K562 (cell line): Measurements from ENCODE around the gene EYA3. TPM values are rescaled to one million over a fixed set of nuclear protein-coding genes. Genes with fewer than 3 reads are reported as not detected.

Experiments
- CREB5 ChIP-seq: fragments of 250-450 bp; sonication (Bioruptor Pico); IDR thresholded peaks from 2 replicates; pipeline ENCODE4 v1.5.0; 2020; ENCODE audit warnings: mild to moderate bottlenecking
- FOSL1 ChIP-seq: fragments of 200-800 bp; sonication (Bioruptor generic); conservative IDR thresholded peaks from 2 replicates; pipeline ENCODE4 v1.6.1; 2016; ENCODE audit warnings: missing genetic modification characterization, missing compliant biosample characterization
- GATA2 ChIP-seq: sonication (generic); formaldehyde crosslinking; IDR thresholded peaks from 2 replicates; pipeline ENCODE4 v1.4.0; 2020; ENCODE audit warnings: mild to moderate bottlenecking, missing genetic modification reagents
- GTF2B ChIP-seq: IDR thresholded peaks from 2 replicates; pipeline ENCODE4 v1.6.1; 2011; ENCODE audit not compliant: insufficient read length; ENCODE audit errors: extremely low read depth
- KHSRP ChIP-seq: fragments of 450-650 bp; IDR thresholded peaks from 2 replicates; pipeline ENCODE4 v1.6.1; 2017
- NCOR1 ChIP-seq: fragments of 450-650 bp; IDR thresholded peaks from 2 replicates; pipeline ENCODE4 v1.6.1; 2016; ENCODE audit warnings: mild to moderate bottlenecking, moderate library complexity
- NR2C1 ChIP-seq, 2 experiments: fragments of 450-650 bp; IDR thresholded peaks; 2 replicates each; pipeline ENCODE4 v1.6.1; 2017; ENCODE audit warnings: mild to moderate bottlenecking in 2 of 2, antibody characterized with exemption in 1 of 2, inconsistent platforms in 1 of 2, missing compliant biosample characterization in 1 of 2, missing genetic modification characterization in 1 of 2
- NR2F6 ChIP-seq: fragments of 450-650 bp; formaldehyde crosslinking; IDR thresholded peaks from 2 replicates; pipeline ENCODE4 v1.4.0; 2020; ENCODE audit warnings: mild to moderate bottlenecking
- SMAD2 ChIP-seq: fragments of 150-350 bp; IDR thresholded peaks from 2 replicates; pipeline ENCODE4 v1.6.1; 2014; ENCODE audit warnings: low read depth, mild to moderate bottlenecking, low read length
- TBL1XR1 ChIP-seq, 2 experiments: IDR thresholded peaks; 2 replicates each; pipeline ENCODE4 v1.6.1; 2012; ENCODE audit warnings: improper control_type of control experiment in 2 of 2, low read length in 2 of 2, mild to moderate bottlenecking in 1 of 2
- ZBTB1 ChIP-seq: sonication (generic); formaldehyde crosslinking; IDR thresholded peaks from 2 replicates; pipeline ENCODE4 v1.8.1; 2023; ENCODE audit warnings: missing genetic modification reagents, low read depth, mild to moderate bottlenecking, borderline replicate concordance
- ZBTB26 ChIP-seq: fragments of 450-650 bp; formaldehyde crosslinking; IDR thresholded peaks from 2 replicates; pipeline ENCODE4 v1.4.0; 2022; ENCODE audit warnings: missing genetic modification characterization
- ZNF165 ChIP-seq: fragments of 250-450 bp; sonication (Bioruptor Pico); IDR thresholded peaks from 2 replicates; pipeline ENCODE4 v1.4.0; 2020; ENCODE audit warnings: borderline replicate concordance
- polyA plus RNA-seq, 8 experiments: library from polyadenylated mRNA; depleted of rRNA in 4 of 8; stranded (reverse) in 5 of 8; unstranded in 3 of 8; fragments of >200 nt; fragmentation: Nextera tagmentation in 2 of 8; fragmentation: Illumina TruSeq in 1 of 8; extraction: Ambion mirVana in 2 of 8; extraction: Trizol in 1 of 8; gene quantifications; 2 replicates each; pipeline versions ENCODE4 v1.2.1 to v1.2.3, GENCODE V29; 2011 to 2014; ENCODE audit warnings: inconsistent platforms in 1 of 8, missing spikeins in 1 of 8
- total RNA-seq, 7 experiments: library from RNA; depleted of rRNA in 6 of 7; stranded (reverse); fragments of >200 nt in 6 of 7; fragmentation: Illumina TruSeq in 2 of 7; extraction: Trizol in 2 of 7; gene quantifications; 2 replicates each; pipeline versions ENCODE4 v1.2.1 to v1.2.3, GENCODE V29; 2011 to 2021; ENCODE audit warnings: low replicate concordance in 1 of 7
- TF ChIP-seq, protein P1 (sequence below): sonication (generic); formaldehyde crosslinking; IDR thresholded peaks from 2 replicates; pipeline ENCODE4 v1.8.0; 2022; ENCODE audit warnings: missing genetic modification reagents, mild to moderate bottlenecking, borderline replicate concordance
- TF ChIP-seq, protein P2 (sequence below): sonication (generic); formaldehyde crosslinking; IDR thresholded peaks from 2 replicates; pipeline ENCODE4 v1.8.0; 2023; ENCODE audit warnings: mild to moderate bottlenecking, missing genetic modification reagents
- TF ChIP-seq, protein P3 (sequence below): sonication (generic); formaldehyde crosslinking; IDR thresholded peaks from 2 replicates; pipeline ENCODE4 v1.8.0; 2023; ENCODE audit warnings: mild to moderate bottlenecking, missing genetic modification reagents
- TF ChIP-seq, protein P4 (sequence below): fragments of 450-650 bp; IDR thresholded peaks from 2 replicates; pipeline ENCODE4 v1.6.1; 2016

Gene EYA3
- total and polyA plus RNA-seq, 9 of the 15 experiments (the other 6 are each of a cell fraction or from before 2014, with no cell fraction given): 21.7 to 64.0 (median 43.6) TPM

GRCh38 chr1:28104866-28105467 is 16.6 kb upstream of the EYA3 start (continued):
- TF ChIP-seq, protein P1, sequence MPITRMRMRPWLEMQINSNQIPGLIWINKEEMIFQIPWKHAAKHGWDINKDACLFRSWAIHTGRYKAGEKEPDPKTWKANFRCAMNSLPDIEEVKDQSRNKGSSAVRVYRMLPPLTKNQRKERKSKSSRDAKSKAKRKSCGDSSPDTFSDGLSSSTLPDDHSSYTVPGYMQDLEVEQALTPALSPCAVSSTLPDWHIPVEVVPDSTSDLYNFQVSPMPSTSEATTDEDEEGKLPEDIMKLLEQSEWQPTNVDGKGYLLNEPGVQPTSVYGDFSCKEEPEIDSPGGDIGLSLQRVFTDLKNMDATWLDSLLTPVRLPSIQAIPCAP (CRISPR knock-in tag): no peak
- TF ChIP-seq GATA2 (CRISPR knock-in tag) (no peak), FOSL1 (tag) (peak; percentile 53), ZBTB26 (CRISPR knock-in tag) (0 out of 2 replicates have a peak, but pooled peaks have one; percentile 47), TBL1XR1 (IDR thresholded peaks at IDR 0.05; ENCODE audit: low read length in 2 of 2) (0 out of 4 replicates have a peak, but pooled peaks of 1 of the 2 experiments have one; percentile 7), ZBTB1 (CRISPR knock-in tag) (no peak), SMAD2 (no peak), CREB5 (CRISPR knock-in tag) (no peak), NR2F6 (CRISPR knock-in tag) (no peak), ZNF165 (CRISPR knock-in tag) (no peak), NR2C1 (IDR thresholded peaks at IDR 0.05) (no peak), NR2C1 (tag; IDR thresholded peaks at IDR 0.05) (no peak), KHSRP (no peak), GTF2B (no peak), NCOR1 (no peak)
- TF ChIP-seq, protein P2, sequence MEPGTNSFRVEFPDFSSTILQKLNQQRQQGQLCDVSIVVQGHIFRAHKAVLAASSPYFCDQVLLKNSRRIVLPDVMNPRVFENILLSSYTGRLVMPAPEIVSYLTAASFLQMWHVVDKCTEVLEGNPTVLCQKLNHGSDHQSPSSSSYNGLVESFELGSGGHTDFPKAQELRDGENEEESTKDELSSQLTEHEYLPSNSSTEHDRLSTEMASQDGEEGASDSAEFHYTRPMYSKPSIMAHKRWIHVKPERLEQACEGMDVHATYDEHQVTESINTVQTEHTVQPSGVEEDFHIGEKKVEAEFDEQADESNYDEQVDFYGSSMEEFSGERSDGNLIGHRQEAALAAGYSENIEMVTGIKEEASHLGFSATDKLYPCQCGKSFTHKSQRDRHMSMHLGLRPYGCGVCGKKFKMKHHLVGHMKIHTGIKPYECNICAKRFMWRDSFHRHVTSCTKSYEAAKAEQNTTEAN: no peak
- TF ChIP-seq, protein P3, sequence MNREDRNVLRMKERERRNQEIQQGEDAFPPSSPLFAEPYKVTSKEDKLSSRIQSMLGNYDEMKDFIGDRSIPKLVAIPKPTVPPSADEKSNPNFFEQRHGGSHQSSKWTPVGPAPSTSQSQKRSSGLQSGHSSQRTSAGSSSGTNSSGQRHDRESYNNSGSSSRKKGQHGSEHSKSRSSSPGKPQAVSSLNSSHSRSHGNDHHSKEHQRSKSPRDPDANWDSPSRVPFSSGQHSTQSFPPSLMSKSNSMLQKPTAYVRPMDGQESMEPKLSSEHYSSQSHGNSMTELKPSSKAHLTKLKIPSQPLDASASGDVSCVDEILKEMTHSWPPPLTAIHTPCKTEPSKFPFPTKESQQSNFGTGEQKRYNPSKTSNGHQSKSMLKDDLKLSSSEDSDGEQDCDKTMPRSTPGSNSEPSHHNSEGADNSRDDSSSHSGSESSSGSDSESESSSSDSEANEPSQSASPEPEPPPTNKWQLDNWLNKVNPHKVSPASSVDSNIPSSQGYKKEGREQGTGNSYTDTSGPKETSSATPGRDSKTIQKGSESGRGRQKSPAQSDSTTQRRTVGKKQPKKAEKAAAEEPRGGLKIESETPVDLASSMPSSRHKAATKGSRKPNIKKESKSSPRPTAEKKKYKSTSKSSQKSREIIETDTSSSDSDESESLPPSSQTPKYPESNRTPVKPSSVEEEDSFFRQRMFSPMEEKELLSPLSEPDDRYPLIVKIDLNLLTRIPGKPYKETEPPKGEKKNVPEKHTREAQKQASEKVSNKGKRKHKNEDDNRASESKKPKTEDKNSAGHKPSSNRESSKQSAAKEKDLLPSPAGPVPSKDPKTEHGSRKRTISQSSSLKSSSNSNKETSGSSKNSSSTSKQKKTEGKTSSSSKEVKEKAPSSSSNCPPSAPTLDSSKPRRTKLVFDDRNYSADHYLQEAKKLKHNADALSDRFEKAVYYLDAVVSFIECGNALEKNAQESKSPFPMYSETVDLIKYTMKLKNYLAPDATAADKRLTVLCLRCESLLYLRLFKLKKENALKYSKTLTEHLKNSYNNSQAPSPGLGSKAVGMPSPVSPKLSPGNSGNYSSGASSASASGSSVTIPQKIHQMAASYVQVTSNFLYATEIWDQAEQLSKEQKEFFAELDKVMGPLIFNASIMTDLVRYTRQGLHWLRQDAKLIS: no peak
- TF ChIP-seq, protein P4, sequence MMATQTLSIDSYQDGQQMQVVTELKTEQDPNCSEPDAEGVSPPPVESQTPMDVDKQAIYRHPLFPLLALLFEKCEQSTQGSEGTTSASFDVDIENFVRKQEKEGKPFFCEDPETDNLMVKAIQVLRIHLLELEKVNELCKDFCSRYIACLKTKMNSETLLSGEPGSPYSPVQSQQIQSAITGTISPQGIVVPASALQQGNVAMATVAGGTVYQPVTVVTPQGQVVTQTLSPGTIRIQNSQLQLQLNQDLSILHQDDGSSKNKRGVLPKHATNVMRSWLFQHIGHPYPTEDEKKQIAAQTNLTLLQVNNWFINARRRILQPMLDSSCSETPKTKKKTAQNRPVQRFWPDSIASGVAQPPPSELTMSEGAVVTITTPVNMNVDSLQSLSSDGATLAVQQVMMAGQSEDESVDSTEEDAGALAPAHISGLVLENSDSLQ: peak; percentile 66; the same call in 1 of the 2 replicates
